Peyer's patch (tissue), 4 donors: ENCODE results near the gene KCTD10.

Experiments used
- POLR2A ChIP-seq, 2 donors: fragments of 450-650 bp; IDR thresholded peaks; one replicate each; pipeline ENCODE4 v1.5.1; 2017; ENCODE audit warnings: antibody characterized with exemption in 2 of 2, mild to moderate bottlenecking in 2 of 2, moderate library complexity in 2 of 2
- TF ChIP-seq, protein P1 (sequence below), 6 experiments: fragments of 450-650 bp in 4 of 6; fragments of 200-600 bp in 2 of 6; sonication (generic) in 1 of 6; IDR thresholded peaks; one replicate each; pipeline ENCODE4 v1.5.1; 2017 to 2019; ENCODE audit warnings: antibody characterized with exemption in 6 of 6, mild to moderate bottlenecking in 3 of 6, moderate library complexity in 1 of 6

DNA sequence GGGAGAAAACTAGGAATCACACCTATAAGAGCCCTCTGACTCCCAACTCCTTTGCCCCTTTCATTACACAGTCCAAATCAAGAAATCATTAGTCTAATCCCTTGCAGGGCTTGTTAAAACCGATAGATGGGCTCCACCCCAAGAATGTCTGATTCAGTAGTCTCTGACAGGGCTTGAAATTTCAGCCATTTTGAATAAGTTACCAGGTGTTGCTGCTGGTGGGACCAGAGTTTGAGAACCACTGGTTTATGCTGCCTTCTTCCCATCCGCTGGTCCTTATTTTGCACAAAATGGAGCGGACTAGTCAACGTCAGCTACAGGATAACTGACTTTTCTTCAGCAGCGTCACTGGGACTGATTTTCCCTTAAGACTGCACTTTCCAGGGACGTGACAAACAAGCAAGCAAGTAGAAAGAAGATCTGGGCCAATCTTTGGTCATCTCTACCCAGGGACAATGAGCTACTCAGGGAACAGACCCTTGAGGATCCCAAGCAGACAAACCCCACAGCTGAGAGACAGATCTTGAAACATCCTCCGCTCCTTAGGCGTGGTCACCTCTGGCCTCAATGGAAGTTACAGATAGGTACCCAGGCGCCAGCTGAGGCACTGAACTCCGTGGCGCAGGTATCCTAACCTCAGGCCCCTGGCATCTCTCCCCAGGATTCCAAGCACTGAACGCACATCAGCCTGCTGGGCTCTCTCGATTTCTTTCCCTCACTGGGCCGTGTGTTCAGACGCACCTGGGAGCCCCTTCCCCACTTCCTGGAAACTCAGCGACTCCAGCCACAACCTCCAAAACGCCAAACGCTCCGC, 900 bp downstream of the KCTD10 start:
- TF ChIP-seq, protein P1, sequence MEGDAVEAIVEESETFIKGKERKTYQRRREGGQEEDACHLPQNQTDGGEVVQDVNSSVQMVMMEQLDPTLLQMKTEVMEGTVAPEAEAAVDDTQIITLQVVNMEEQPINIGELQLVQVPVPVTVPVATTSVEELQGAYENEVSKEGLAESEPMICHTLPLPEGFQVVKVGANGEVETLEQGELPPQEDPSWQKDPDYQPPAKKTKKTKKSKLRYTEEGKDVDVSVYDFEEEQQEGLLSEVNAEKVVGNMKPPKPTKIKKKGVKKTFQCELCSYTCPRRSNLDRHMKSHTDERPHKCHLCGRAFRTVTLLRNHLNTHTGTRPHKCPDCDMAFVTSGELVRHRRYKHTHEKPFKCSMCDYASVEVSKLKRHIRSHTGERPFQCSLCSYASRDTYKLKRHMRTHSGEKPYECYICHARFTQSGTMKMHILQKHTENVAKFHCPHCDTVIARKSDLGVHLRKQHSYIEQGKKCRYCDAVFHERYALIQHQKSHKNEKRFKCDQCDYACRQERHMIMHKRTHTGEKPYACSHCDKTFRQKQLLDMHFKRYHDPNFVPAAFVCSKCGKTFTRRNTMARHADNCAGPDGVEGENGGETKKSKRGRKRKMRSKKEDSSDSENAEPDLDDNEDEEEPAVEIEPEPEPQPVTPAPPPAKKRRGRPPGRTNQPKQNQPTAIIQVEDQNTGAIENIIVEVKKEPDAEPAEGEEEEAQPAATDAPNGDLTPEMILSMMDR (IDR thresholded peaks at IDR 0.05), result no peak
- no peak for TF ChIP-seq POLR2A (IDR thresholded peaks at IDR 0.05)
